HUES64 (cell line): ENCODE measurements around the gene CST6.

ENCODE experiments used
- H3K27ac ChIP-seq: 2 replicates; pipeline ENCODE4 v1.7.0; 2013; ENCODE audit warnings: low read depth, low read length, inconsistent platforms
- H3K27me3 ChIP-seq: 2 replicates; pipeline ENCODE4 v1.6.1; 2013; ENCODE audit warnings: mild to moderate bottlenecking, low read length; ENCODE audit not compliant: insufficient read depth
- H3K36me3 ChIP-seq: 2 replicates; pipeline ENCODE4 v1.6.1; 2013; ENCODE audit warnings: mild to moderate bottlenecking, low read length; ENCODE audit not compliant: insufficient read depth
- H3K4me1 ChIP-seq: 2 replicates; pipeline ENCODE4 v1.6.1; 2013; ENCODE audit warnings: mild to moderate bottlenecking, low read length, moderate library complexity; ENCODE audit not compliant: insufficient read depth
- H3K4me3 ChIP-seq: 2 replicates; pipeline ENCODE4 v1.5.1; 2013; ENCODE audit warnings: mild to moderate bottlenecking, low read length, moderate library complexity
- H3K9ac ChIP-seq: 2 replicates; pipeline ENCODE4 v1.6.1; 2013; ENCODE audit warnings: mild to moderate bottlenecking, low read depth, low read length
- H3K9me3 ChIP-seq: 2 replicates; pipeline ENCODE4 v1.6.1; 2013; ENCODE audit warnings: low read depth, low read length; ENCODE audit not compliant: insufficient read depth
- WGBS: fragments of 150-250, 120-280 bp; methylation state at CpG from one replicate; pipeline ENCODE4 v1.1.7; 2013; ENCODE audit warnings: missing lambda C conversion rate; 5-methylcytosine and 5-hydroxymethylcytosine counted together

The CST6 gene

GRCh38 chr11:65976216-65977176 is 35.3 kb upstream of the CST6 start:
- H3K36me3 ChIP-seq, result peaks cover 60% of the 10 kb centered on the region
- H3K27ac ChIP-seq, result no peak overlapping the region
- no peaks in the 10 kb centered on the region for H3K27me3 ChIP-seq
- WGBS, result 91% methylated on average over 43 of the region's 43 CpGs
- no peak overlapping the region for H3K9ac ChIP-seq
- H3K9me3 ChIP-seq, result no peaks in the 10 kb centered on the region
- no peak overlapping the region for H3K4me3 ChIP-seq
- no peaks in the 10 kb centered on the region for H3K4me1 ChIP-seq

DNA sequence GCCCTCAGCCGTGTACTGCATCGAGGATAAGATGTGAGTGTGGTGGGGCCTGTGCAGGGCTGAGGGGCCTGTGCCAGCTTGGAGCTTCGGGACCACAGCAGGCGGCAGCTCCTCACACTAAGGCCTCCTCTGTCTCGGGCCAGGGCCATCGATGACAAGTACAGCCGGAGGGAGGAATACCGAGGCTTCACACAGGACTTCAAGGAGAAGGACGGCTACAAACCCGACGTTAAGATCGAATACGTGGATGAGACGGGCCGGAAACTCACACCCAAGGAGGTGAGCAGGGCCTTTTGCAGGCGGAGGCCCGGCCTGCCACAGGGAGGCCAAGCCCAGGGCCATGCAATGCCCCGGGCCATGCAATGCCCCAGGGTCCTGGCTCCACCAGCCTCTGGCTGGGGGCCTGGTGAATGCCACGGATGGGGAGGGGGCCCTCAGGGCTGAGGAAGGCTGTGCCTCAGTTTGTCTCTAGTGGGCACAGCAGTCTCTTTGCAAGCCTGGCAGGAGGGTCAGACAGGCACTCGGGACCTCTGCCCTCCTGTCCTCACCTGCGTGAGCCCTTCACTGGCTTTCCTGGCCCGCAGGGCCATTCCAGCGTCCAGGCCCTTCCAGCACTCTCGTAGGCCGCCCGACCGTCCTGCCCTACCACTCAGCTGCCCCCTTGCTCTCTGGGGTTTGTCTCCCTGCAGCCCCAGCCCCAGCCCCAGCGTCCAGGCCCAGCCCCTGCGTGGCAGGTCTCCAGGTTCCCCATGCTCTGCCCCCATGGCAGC is 34.0 kb upstream of the CST6 start:
- no peak overlapping the region for H3K4me3 ChIP-seq
- H3K4me1 ChIP-seq, result no peaks in the 10 kb centered on the region
- H3K9me3 ChIP-seq, result no peaks in the 10 kb centered on the region
- no peak overlapping the region for H3K9ac ChIP-seq
- H3K27me3 ChIP-seq, result no peaks in the 10 kb centered on the region
- 95% methylated on average over 28 of the region's 29 CpGs for WGBS
- peaks cover 49% of the 10 kb centered on the region for H3K36me3 ChIP-seq
- no peak overlapping the region for H3K27ac ChIP-seq

DNA sequence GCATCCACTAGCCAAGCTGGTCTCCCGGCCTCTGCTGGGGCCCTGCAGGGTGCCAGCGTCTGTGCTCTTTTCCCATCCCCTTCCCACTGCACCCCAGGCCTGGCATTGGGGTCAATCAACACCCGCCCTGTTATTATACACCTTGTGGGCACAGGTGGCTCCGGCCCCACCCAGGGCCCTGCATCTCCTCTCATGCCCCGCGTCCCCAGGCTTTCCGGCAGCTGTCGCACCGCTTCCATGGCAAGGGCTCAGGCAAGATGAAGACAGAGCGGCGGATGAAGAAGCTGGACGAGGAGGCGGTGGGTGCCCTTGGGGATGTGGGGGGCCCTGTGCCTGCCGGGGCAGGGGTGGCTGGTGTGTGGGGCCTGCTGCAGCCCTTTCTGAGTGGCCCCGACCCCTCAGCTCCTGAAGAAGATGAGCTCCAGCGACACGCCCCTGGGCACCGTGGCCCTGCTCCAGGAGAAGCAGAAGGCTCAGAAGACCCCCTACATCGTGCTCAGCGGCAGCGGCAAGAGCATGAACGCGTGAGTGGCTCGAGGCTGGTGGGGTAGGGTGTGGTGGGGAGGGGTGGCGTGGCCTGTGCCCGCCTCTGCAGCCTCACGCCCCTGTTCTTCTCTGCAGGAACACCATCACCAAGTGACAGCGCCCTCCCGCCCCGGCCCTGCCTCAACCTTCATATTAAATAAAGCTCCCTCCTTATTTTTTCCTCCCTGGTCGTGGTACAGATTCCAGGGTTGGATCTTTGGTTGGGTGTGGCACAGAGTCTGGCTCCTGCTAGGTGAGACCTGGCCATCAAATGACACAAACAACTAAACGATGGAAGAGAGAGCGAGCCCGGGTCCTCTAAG is 33.2 kb upstream of the CST6 start:
- 96% methylated on average over 34 of the region's 34 CpGs for WGBS
- H3K4me1 ChIP-seq, result no peaks in the 10 kb centered on the region
- no peak overlapping the region for H3K4me3 ChIP-seq
- peaks cover 42% of the 10 kb centered on the region for H3K36me3 ChIP-seq
- no peak overlapping the region for H3K9ac ChIP-seq
- no peaks in the 10 kb centered on the region for H3K9me3 ChIP-seq
- H3K27me3 ChIP-seq, result no peaks in the 10 kb centered on the region
- H3K27ac ChIP-seq, result no peak overlapping the region

DNA sequence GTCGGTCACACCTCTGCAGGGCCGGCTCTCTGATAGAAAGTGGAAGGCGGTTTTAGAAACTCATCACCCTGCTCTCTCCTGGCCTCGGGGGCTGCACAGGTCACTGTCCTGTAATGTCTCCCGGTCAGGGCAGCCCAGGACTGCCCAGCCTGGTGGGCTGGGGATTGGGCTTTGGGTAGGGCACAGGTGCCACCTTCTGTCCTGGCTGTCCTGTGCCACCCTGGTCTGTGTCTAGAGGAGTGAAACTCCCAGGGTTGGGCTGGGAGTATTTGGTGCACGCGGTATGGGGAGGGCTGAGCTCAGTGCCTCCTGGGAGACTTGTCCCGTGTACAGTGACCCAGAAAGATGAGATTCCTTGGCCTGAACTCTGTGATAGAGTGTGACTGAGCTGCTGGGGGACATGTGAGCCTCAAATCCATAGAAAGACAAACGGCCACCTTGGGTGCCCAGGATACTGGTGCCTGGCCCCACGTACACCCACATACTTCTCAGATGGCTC is 32.5 kb upstream of the CST6 start:
- Histone ChIP-seq H3K4me1 (no peaks in the 10 kb centered on the region), H3K9ac (no peak overlapping the region), H3K36me3 (peaks cover 41% of the 10 kb centered on the region), H3K27ac (no peak overlapping the region), H3K4me3 (no peak overlapping the region), H3K27me3 (no peaks in the 10 kb centered on the region), H3K9me3 (no peaks in the 10 kb centered on the region)
- 94% methylated on average over 10 of the region's 10 CpGs for WGBS

GRCh38 chr11:65981101-65981740 is 30.6 kb upstream of the CST6 start:
- no peaks in the 10 kb centered on the region for H3K9me3 ChIP-seq
- H3K4me3 ChIP-seq, result no peak overlapping the region
- H3K27ac ChIP-seq, result no peak overlapping the region
- H3K36me3 ChIP-seq, result peaks cover 36% of the 10 kb centered on the region
- no peaks in the 10 kb centered on the region for H3K27me3 ChIP-seq
- no peak overlapping the region for H3K9ac ChIP-seq
- H3K4me1 ChIP-seq, result no peaks in the 10 kb centered on the region
- WGBS, result 88% methylated on average over 12 of the region's 12 CpGs

- Histone ChIP-seq H3K4me3 (no peak overlapping the region), H3K9ac (no peak overlapping the region), H3K27me3 (no peaks in the 10 kb centered on the region), H3K27ac (no peak overlapping the region), H3K9me3 (no peaks in the 10 kb centered on the region), H3K36me3 (peaks cover 26% of the 10 kb centered on the region), H3K4me1 (no peaks in the 10 kb centered on the region)
- 86% methylated on average over 16 of the region's 16 CpGs for WGBS
Observed at GRCh38 chr11:65981972-65982823, 29.6 kb upstream of the CST6 start.

- H3K9ac ChIP-seq, result no peak overlapping the region
- WGBS, result 87% methylated on average over 22 of the region's 22 CpGs
- no peaks in the 10 kb centered on the region for H3K27me3 ChIP-seq
- H3K4me1 ChIP-seq, result no peaks in the 10 kb centered on the region
- no peaks in the 10 kb centered on the region for H3K9me3 ChIP-seq
- peaks cover 18% of the 10 kb centered on the region for H3K36me3 ChIP-seq
- H3K4me3 ChIP-seq, result no peak overlapping the region
- no peak overlapping the region for H3K27ac ChIP-seq
Observed at GRCh38 chr11:65982824-65983588, 28.8 kb upstream of the CST6 start.

DNA sequence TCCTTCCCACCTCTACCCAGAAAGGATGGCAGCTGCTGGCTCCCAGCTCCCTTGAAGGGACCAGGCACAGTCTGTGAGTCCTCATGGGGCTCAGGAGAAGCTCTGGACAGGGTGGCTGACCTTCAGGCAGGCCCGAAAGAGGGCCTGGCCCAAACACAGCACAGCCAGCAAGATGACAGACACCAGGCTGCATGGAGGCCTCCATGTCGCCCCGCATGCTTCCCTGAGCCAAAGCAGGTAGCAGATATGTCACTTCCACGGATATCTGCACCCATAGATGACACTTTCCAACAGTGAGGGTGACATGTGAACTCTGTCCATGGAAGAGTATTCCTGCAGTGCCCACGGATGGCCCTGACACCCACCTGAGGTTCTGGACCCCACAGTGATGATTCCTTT is 28.2 kb upstream of the CST6 start:
- Histone ChIP-seq H3K4me1 (no peaks in the 10 kb centered on the region), H3K27ac (no peak overlapping the region), H3K27me3 (no peaks in the 10 kb centered on the region), H3K4me3 (no peak overlapping the region), H3K9ac (no peak overlapping the region), H3K36me3 (peaks cover 12% of the 10 kb centered on the region), H3K9me3 (no peaks in the 10 kb centered on the region)
- WGBS, result 90% methylated on average over 5 of the region's 5 CpGs

DNA sequence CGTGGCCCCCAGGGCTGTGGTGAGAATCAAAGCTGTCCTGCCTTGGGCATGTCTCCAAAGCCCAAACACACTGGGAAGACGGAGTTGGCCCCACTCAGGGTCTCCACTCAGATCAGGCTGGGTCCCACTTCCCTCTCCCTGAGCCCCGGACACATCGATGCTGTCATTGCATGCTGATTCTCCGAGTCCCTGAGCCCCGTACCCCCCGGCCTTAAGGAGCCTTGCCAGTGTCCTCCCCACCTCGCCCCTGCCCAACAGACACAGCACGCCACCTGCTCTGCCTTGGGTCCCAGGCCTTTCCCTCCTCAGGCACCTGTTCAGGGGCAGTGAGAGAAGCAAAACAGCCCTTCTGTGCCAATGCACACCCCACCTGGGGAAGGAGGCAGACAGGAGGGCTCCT is 24.5 kb upstream of the CST6 start:
- H3K9ac ChIP-seq, result no peak overlapping the region
- no peaks in the 10 kb centered on the region for H3K27me3 ChIP-seq
- 0 out of 2 replicates have a peak, but pooled peaks cover 3% of the 10 kb centered on the region for H3K36me3 ChIP-seq
- WGBS, result 85% methylated on average over 9 of the region's 9 CpGs
- H3K4me1 ChIP-seq, result no peaks in the 10 kb centered on the region
- no peak overlapping the region for H3K27ac ChIP-seq
- no peaks in the 10 kb centered on the region for H3K9me3 ChIP-seq
- H3K4me3 ChIP-seq, result no peak overlapping the region
